ENCODE data around the gene HMGN5. TPM values are rescaled to one million over a fixed set of nuclear protein-coding genes. Genes with fewer than 3 reads are reported as not detected.

HMGN5 gene
- total RNA-seq, 1 experiment from 2014 or later: 1.9 TPM

DNA sequence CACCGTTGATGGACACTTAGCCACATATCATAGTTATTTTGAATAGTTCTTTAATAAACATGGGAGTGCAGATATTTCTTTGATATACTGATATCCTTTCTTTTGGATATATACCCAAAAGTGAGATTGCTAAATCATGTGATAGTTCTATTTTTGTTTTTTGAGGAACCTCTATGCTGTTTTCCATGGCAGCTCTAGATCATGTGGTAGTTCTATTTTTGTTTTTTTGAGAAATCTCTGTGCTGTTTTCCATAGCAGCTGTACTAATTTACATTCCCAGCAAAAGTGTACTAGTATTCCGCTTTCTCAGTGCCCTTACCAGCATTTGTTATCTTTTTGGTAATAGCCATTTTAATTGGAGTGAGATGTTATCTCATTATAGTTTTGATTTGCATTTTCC is 3.8 kb upstream of the HMGN5 start:
- H3K9me3 ChIP-seq: no peaks in the 10 kb centered on the region
- H3K4me1 ChIP-seq: no peaks in the 10 kb centered on the region
- intact Hi-C loops (cut with micrococcal nuclease; ENCODE audit: unreplicated experiment): no loop called here
- Mint-ChIP-seq H3K4me1 (ENCODE audit: low read depth, unreplicated experiment) (no peaks in the 10 kb centered on the region), H3K9me3 (ENCODE audit: unreplicated experiment) (no peaks in the 10 kb centered on the region), H3K4me3 (ENCODE audit: unreplicated experiment) (no peak overlapping the region), H3K27ac (ENCODE audit: unreplicated experiment) (no peak overlapping the region), H3K27me3 (ENCODE audit: insufficient read depth, unreplicated experiment) (no peaks in the 10 kb centered on the region), H3K36me3 (ENCODE audit: insufficient read depth, unreplicated experiment) (no peaks in the 10 kb centered on the region)
- H3K36me3 ChIP-seq (ENCODE audit: control insufficient read depth, insufficient read depth, low read length): no peaks in the 10 kb centered on the region
- no peak for TF ChIP-seq CTCF (IDR thresholded peaks at IDR 0.05; ENCODE audit: insufficient read depth in 1 of 2, low read depth in 1 of 2, low read length in 1 of 2, severe bottlenecking in 1 of 2, unreplicated experiment in 1 of 2)
- no peak for DNase-seq
- BruUV-seq (replicated peaks): no TSS peak
- ChIA-PET POLR2A (no interaction called here), CTCF (no interaction called here)
- no peaks in the 10 kb centered on the region for H3K27me3 ChIP-seq (replicated peaks; ENCODE audit: control insufficient read depth, insufficient read depth, low read length)
- H3K4me3 ChIP-seq (ENCODE audit: low read depth, low read length): no peak overlapping the region

DNA sequence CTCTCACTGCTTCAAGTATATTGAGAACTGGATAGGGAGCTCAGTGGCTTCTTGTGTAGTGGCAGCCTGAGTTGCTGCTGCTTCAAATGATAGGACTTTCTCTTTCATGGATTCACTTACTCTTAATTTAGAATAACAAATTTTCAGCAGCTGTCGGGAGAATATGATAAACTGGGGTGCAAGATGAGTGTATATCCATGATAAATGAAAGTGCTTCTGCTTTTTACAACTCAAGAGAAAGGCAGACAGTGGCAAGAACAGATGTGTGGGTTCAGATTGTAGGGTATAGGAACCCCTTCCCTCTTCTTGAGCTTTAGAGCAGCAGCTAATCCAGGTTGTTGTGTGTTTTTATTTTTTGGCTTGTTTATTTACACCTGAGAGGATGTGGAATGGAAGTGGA is 1.2 kb upstream of the HMGN5 start:
- Mint-ChIP-seq H3K4me1 (ENCODE audit: low read depth, unreplicated experiment) (no peaks in the 10 kb centered on the region), H3K4me3 (ENCODE audit: unreplicated experiment) (peak overlapping the region; percentile 77), H3K27me3 (ENCODE audit: insufficient read depth, unreplicated experiment) (no peaks in the 10 kb centered on the region), H3K9me3 (ENCODE audit: unreplicated experiment) (no peaks in the 10 kb centered on the region), H3K27ac (ENCODE audit: unreplicated experiment) (no peak overlapping the region), H3K36me3 (ENCODE audit: insufficient read depth, unreplicated experiment) (no peaks in the 10 kb centered on the region)
- H3K4me3 ChIP-seq (ENCODE audit: low read depth, low read length): no peak overlapping the region; the same call in 1 of the 2 replicates
- no peaks in the 10 kb centered on the region for H3K4me1 ChIP-seq
- intact Hi-C loops (cut with micrococcal nuclease; ENCODE audit: unreplicated experiment): no loop called here
- no peak for TF ChIP-seq CTCF (IDR thresholded peaks at IDR 0.05; ENCODE audit: insufficient read depth in 1 of 2, low read depth in 1 of 2, low read length in 1 of 2, severe bottlenecking in 1 of 2, unreplicated experiment in 1 of 2)
- CTCF ChIA-PET: no interaction called here
- DNase-seq: no peak
- no TSS peak for BruUV-seq (replicated peaks)
- no peaks in the 10 kb centered on the region for H3K27me3 ChIP-seq (replicated peaks; ENCODE audit: control insufficient read depth, insufficient read depth, low read length)
- no peaks in the 10 kb centered on the region for H3K36me3 ChIP-seq (ENCODE audit: control insufficient read depth, insufficient read depth, low read length)
- H3K9me3 ChIP-seq: no peaks in the 10 kb centered on the region
- POLR2A ChIA-PET: no interaction called here

DNA sequence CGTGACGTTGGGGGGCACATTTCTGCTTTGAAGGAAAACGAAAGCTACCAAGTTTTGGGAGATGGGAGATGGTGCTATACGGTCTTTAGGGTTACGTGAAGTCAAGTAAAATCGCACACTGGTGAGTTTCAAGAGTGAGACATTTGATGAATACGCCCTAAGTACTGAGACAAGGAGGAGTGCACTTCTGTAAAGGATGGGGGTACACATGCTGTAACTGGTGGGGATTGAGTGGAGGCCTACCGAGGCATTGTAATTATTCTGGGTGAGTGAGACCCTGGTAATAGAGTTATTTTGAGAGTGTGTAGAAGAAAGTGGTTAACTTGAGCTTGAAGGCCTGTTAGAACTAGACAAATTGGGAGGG is 725 bp upstream of the HMGN5 start:
- no peaks in the 10 kb centered on the region for H3K36me3 Mint-ChIP-seq (ENCODE audit: insufficient read depth, unreplicated experiment)
- BruUV-seq (replicated peaks): no TSS peak
- H3K4me3 ChIP-seq (ENCODE audit: low read depth, low read length): peak overlapping the region; percentile 48
- peak overlapping the region; percentile 77 for H3K4me3 Mint-ChIP-seq (ENCODE audit: unreplicated experiment)
- no peaks in the 10 kb centered on the region for H3K4me1 Mint-ChIP-seq (ENCODE audit: low read depth, unreplicated experiment)
- H3K27ac Mint-ChIP-seq (ENCODE audit: unreplicated experiment): peak overlapping the region; percentile 90
- no peaks in the 10 kb centered on the region for H3K4me1 ChIP-seq
- no peaks in the 10 kb centered on the region for H3K27me3 Mint-ChIP-seq (ENCODE audit: insufficient read depth, unreplicated experiment)
- no peaks in the 10 kb centered on the region for H3K36me3 ChIP-seq (ENCODE audit: control insufficient read depth, insufficient read depth, low read length)
- no peak for TF ChIP-seq CTCF (IDR thresholded peaks at IDR 0.05; ENCODE audit: insufficient read depth in 1 of 2, low read depth in 1 of 2, low read length in 1 of 2, severe bottlenecking in 1 of 2, unreplicated experiment in 1 of 2)
- intact Hi-C loops (cut with micrococcal nuclease; ENCODE audit: unreplicated experiment): no loop called here
- POLR2A ChIA-PET: no interaction called here
- CTCF ChIA-PET: interaction anchor here (0.6 kb wide), 1 partner anchor 12 kb away, joined by 3 read pairs; no protein-coding TSS in a partner anchor
- no peaks in the 10 kb centered on the region for H3K27me3 ChIP-seq (replicated peaks; ENCODE audit: control insufficient read depth, insufficient read depth, low read length)
- DNase-seq: no peak
- H3K9me3 Mint-ChIP-seq (ENCODE audit: unreplicated experiment): no peaks in the 10 kb centered on the region
- no peaks in the 10 kb centered on the region for H3K9me3 ChIP-seq

All from Caco-2 (cell line).